ENCODE data around the gene TYMP. TPM values are rescaled to one million over a fixed set of nuclear protein-coding genes. Genes with fewer than 3 reads are reported as not detected.
A peak's percentile ranks its signal among the peaks of the same experiment; 100 is the strongest.
"Not testable (repeated sequence)": the region's sequence is repeated elsewhere in the genome, so short reads cannot be mapped to it uniquely, and the experiment has no call there.

The TYMP gene
- total and polyA plus RNA-seq, 5 donors = 14.6 to 35.5 (median 19.0) TPM

DNA sequence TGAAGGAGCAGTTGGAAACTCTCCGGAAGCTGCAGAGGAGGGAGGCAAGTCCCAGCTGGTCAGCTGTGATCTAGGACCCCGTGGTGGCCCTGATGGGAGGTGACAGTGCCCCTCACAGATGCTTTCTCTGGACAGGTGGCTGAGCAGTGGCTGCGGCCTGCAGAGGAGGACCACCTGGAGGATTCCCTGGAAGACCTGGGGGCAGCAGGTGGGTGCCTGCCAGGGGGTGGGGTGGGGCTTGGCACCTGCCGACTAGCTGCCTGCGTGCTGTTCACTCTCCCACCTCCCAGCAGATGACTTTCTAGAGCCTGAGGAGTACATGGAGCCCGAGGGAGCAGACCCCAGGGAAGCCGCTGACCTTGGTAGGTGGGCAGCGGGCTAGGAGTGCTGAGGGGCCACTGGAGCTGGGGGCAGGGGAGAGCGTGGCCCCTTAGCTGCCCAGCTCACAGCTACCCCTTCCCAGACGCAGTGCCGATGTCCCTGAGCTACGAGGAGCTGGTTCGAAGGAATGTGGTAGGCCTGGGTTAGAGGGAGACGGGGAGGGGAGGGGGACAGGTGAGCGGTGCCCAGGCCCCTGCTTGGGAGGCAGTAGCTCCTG lies 7.5 kb downstream of the TYMP start:
- intact Hi-C loops (cut with DNase I) = no loop called here
- Histone ChIP-seq H3K27ac (ENCODE audit: low read length) (no peak overlapping the region), H3K4me1 (ENCODE audit: control insufficient read depth, insufficient read depth, low read length) (no peaks in the 10 kb centered on the region), H3K9me3 (ENCODE audit: control insufficient read depth, low read length) (no peaks in the 10 kb centered on the region), H3K4me3 (ENCODE audit: low read length) (no peak overlapping the region), H3K27me3 (ENCODE audit: control insufficient read depth, insufficient read depth) (no peaks in the 10 kb centered on the region)
- WGBS = 91% methylated on average over 15 of the region's 15 CpGs
- DNase-seq (peak in 2 of 3 donors; percentile 45 to 48), ATAC-seq (no peak)

- WGBS = 93% methylated on average over 10 of the region's 10 CpGs
- no peaks in the 10 kb centered on the region for H3K4me1 ChIP-seq (ENCODE audit: control insufficient read depth, insufficient read depth, low read length)
- intact Hi-C loops (cut with DNase I) = no loop called here
- H3K27ac ChIP-seq (ENCODE audit: low read length) = no peak overlapping the region
- ATAC-seq (no peak), DNase-seq (peak in 2 of 3 donors; percentile 32 to 54)
- no peaks in the 10 kb centered on the region for H3K27me3 ChIP-seq (ENCODE audit: control insufficient read depth, insufficient read depth)
- H3K4me3 ChIP-seq (ENCODE audit: low read length) = no peak overlapping the region
- no peaks in the 10 kb centered on the region for H3K9me3 ChIP-seq (ENCODE audit: control insufficient read depth, low read length)
Observed at GRCh38 chr22:50521710-50522109, 8.1 kb downstream of the TYMP start.

DNA sequence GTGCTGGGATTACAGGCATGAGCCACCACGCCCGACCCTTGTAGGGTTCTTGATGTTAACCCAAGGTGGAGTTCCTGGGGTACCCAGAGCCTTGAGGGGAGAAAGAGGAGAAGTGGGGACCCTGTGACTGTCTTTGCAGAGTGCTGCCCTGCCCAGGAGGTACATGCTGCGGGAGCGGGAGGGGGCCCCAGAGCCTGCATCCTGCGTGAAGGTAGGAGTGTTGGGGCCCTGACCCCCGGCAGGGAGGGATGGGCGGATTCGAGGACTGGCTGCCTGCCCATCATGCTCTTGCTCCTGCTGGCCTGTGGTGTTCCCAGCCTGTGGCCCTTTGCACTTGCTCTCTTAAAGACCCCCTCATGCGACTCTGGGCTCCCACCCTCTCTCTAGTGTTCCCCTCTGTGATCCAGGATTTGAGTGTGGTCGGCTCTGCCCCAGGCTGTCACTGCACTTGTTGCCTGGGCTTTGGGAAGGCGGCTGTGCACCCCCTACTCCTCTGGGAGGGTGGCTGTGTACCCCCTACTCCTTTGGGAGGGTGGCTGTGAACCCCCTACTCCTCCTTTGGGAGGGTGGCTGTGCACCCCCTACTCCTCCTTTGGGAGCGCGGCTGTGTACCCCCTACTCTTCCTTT lies 8.9 kb downstream of the TYMP start:
- no peaks in the 10 kb centered on the region for H3K9me3 ChIP-seq (ENCODE audit: control insufficient read depth, low read length)
- peak in 2 of 3 donors; percentile 49 to 60 for DNase-seq
- 92% methylated on average over 13 of the region's 13 CpGs for WGBS

GRCh38 chr22:50520184-50520583 lies 9.6 kb downstream of the TYMP start:
- ATAC-seq; H3K9me3 ChIP-seq (ENCODE audit: control insufficient read depth, low read length); intact Hi-C loops (cut with DNase I); H3K4me1 ChIP-seq (ENCODE audit: control insufficient read depth, insufficient read depth, low read length); H3K4me3 ChIP-seq (ENCODE audit: low read length); H3K27ac ChIP-seq (ENCODE audit: low read length); H3K27me3 ChIP-seq (ENCODE audit: control insufficient read depth, insufficient read depth); DNase-seq: not testable (repeated sequence)
- 98% methylated on average over 8 of the region's 8 CpGs for WGBS

More for the DNA sequence above, 8.9 kb downstream of the TYMP start:
- no peak for ATAC-seq
- Histone ChIP-seq H3K4me3 (ENCODE audit: low read length) (no peak overlapping the region), H3K27ac (ENCODE audit: low read length) (no peak overlapping the region), H3K4me1 (ENCODE audit: control insufficient read depth, insufficient read depth, low read length) (no peaks in the 10 kb centered on the region), H3K27me3 (ENCODE audit: control insufficient read depth, insufficient read depth) (no peaks in the 10 kb centered on the region)
- intact Hi-C loops (cut with DNase I) = no loop called here

GRCh38 chr22:50519151-50519550 lies 10.7 kb downstream of the TYMP start:
- 94% methylated on average over 8 of the region's 8 CpGs for WGBS
- H3K27ac ChIP-seq (ENCODE audit: low read length) = no peak overlapping the region
- H3K27me3 ChIP-seq (ENCODE audit: control insufficient read depth, insufficient read depth) = no peaks in the 10 kb centered on the region
- no peak overlapping the region for H3K4me3 ChIP-seq (ENCODE audit: low read length)
- intact Hi-C loops (cut with DNase I) = no loop called here
- DNase-seq (peak in 2 of 3 donors; percentile 30 to 50), ATAC-seq (no peak)
- no peaks in the 10 kb centered on the region for H3K9me3 ChIP-seq (ENCODE audit: control insufficient read depth, low read length)
- H3K4me1 ChIP-seq (ENCODE audit: control insufficient read depth, insufficient read depth, low read length) = no peaks in the 10 kb centered on the region

DNA sequence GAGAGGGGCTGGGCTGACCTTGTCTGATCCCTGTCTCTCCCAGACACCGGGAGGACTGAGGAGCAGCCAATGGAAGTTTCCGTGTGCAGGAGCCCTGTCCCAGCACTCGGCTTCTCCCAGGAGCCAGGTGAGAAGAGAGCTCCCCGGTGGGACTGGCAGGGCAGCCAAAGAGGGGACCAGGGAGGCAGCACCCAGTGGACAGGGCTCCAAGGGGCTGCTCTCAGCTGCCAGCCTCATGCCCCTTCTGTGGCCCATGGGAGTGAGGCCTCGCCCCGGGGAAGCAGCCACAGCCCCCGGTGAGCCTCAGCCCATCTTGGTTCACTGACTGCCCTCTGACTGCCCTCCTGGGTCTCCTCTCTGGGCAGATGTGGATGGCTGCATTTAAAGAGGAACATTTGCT lies 11.2 kb downstream of the TYMP start:
- Histone ChIP-seq H3K27me3 (ENCODE audit: control insufficient read depth, insufficient read depth) (no peaks in the 10 kb centered on the region), H3K4me1 (ENCODE audit: control insufficient read depth, insufficient read depth, low read length) (no peaks in the 10 kb centered on the region), H3K27ac (ENCODE audit: low read length) (no peak overlapping the region), H3K4me3 (ENCODE audit: low read length) (no peak overlapping the region), H3K9me3 (ENCODE audit: control insufficient read depth, low read length) (no peaks in the 10 kb centered on the region)
- 94% methylated on average over 7 of the region's 7 CpGs for WGBS
- intact Hi-C loops (cut with DNase I) = no loop called here
- no peak for ATAC-seq
- DNase-seq = peak in 2 of 3 donors; percentile 9 to 47

GRCh38 chr22:50517495-50518260 lies 12.1 kb downstream of the TYMP start:
- Histone ChIP-seq H3K27ac (ENCODE audit: low read length) (no peak overlapping the region), H3K27me3 (ENCODE audit: control insufficient read depth, insufficient read depth) (no peaks in the 10 kb centered on the region), H3K9me3 (ENCODE audit: control insufficient read depth, low read length) (no peaks in the 10 kb centered on the region), H3K4me3 (ENCODE audit: low read length) (no peak overlapping the region), H3K4me1 (ENCODE audit: control insufficient read depth, insufficient read depth, low read length) (no peaks in the 10 kb centered on the region)
- DNase-seq (peak in 2 of 3 donors; percentile 36 to 44), ATAC-seq (no peak)
- intact Hi-C loops (cut with DNase I) = no loop called here
- 82% methylated on average over 20 of the region's 20 CpGs for WGBS

DNA sequence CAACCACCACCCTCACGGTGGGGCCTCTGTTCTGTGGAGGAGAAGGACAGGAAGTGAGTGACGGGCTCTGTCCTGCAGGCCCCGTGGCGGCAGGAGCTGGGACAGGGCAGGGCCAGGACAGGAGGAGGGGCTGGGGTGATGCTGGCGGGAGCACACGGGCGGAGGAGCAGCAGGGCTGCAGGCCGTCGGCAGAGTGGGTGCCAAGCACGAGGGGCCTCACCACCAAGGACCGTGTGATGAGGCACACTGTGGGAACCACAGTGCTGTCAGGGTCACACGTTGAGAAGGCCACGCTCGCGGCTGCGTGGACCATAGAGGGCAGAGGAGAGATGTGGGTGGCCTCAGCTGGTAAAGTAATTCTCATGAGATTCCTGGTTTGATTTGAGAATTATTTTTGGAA lies 12.9 kb downstream of the TYMP start:
- ATAC-seq (no peak), DNase-seq (peak in 2 of 3 donors; percentile 26 to 47)
- intact Hi-C loops (cut with DNase I) = no loop called here
- H3K27ac ChIP-seq (ENCODE audit: low read length) = no peak overlapping the region
- no peaks in the 10 kb centered on the region for H3K9me3 ChIP-seq (ENCODE audit: control insufficient read depth, low read length)
- H3K27me3 ChIP-seq (ENCODE audit: control insufficient read depth, insufficient read depth) = no peaks in the 10 kb centered on the region
- H3K4me1 ChIP-seq (ENCODE audit: control insufficient read depth, insufficient read depth, low read length) = no peaks in the 10 kb centered on the region
- H3K4me3 ChIP-seq (ENCODE audit: low read length) = no peak overlapping the region
- 82% methylated on average over 16 of the region's 16 CpGs for WGBS

DNA sequence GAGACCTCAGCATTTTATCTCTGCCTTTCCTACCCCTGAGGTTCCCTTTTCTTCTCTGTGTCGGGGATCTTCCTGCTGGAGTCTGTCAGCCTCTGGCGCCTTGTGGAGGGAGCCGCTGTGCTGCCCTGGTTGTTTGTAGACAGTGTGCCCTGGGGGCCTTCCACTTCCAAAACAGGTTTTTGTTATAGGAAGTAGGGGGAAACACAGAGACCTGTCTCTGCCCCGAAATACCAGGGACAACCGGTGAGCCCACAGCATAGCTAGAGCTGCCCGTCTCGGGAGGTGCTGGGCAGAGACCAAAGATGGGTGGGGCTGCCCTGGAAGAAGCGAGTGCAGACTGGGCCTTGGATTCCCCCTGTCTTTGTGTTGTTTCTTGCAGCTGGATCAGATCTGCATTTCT lies 13.7 kb downstream of the TYMP start:
- no peaks in the 10 kb centered on the region for H3K9me3 ChIP-seq (ENCODE audit: control insufficient read depth, low read length)
- DNase-seq (peak in 1 of 3 donors; percentile 10), ATAC-seq (no peak)
- no peaks in the 10 kb centered on the region for H3K27me3 ChIP-seq (ENCODE audit: control insufficient read depth, insufficient read depth)
- H3K4me1 ChIP-seq (ENCODE audit: control insufficient read depth, insufficient read depth, low read length) = no peaks in the 10 kb centered on the region
- intact Hi-C loops (cut with DNase I) = no loop called here
- H3K4me3 ChIP-seq (ENCODE audit: low read length) = no peak overlapping the region
- WGBS = 88% methylated on average over 8 of the region's 8 CpGs
- H3K27ac ChIP-seq (ENCODE audit: low read length) = no peak overlapping the region

DNA sequence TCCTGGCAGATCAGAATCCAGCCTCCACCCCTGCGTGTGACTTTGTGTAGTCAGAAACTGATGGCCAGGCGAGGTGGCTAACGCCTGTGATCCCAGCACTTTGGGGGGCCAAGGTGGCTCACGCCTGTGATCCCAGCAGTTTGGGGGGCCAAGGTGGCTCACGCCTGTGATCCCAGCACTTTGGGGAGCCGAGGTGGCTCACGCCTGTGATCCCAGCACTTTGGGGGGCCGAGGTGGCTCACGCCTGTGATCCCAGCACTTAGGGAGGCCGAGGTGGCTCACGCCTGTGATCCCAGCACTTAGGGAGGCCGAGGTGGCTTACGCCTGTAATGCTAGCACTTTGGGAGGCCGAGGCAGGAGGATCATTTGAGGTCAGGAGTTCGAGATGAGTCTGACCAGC lies 16.6 kb downstream of the TYMP start:
- no peaks in the 10 kb centered on the region for H3K27me3 ChIP-seq (ENCODE audit: control insufficient read depth, insufficient read depth)
- no peaks in the 10 kb centered on the region for H3K4me1 ChIP-seq (ENCODE audit: control insufficient read depth, insufficient read depth, low read length)
- peak in 1 of 3 donors; percentile 11 for DNase-seq
- intact Hi-C loops (cut with DNase I) = no loop called here
- no peak overlapping the region for H3K4me3 ChIP-seq (ENCODE audit: low read length)
- no peak overlapping the region for H3K27ac ChIP-seq (ENCODE audit: low read length)
- 95% methylated on average over 15 of the region's 15 CpGs for WGBS
- no peak for ATAC-seq
- H3K9me3 ChIP-seq (ENCODE audit: control insufficient read depth, low read length) = no peaks in the 10 kb centered on the region

GRCh38 chr22:50508897-50509296 lies 20.9 kb downstream of the TYMP start:
- 5% methylated on average over 3 of the region's 3 CpGs for WGBS
- ATAC-seq = no peak
- Histone ChIP-seq H3K27ac (ENCODE audit: low read length) (no peak overlapping the region), H3K9me3 (ENCODE audit: control insufficient read depth, low read length) (no peaks in the 10 kb centered on the region), H3K27me3 (ENCODE audit: control insufficient read depth, insufficient read depth) (no peaks in the 10 kb centered on the region), H3K4me1 (ENCODE audit: control insufficient read depth, insufficient read depth, low read length) (no peaks in the 10 kb centered on the region), H3K4me3 (ENCODE audit: low read length) (peak overlapping the region; percentile 73)
- intact Hi-C loops (cut with DNase I) = loop anchor here in 2 of 4 donors (10.0 kb wide), 2 partner anchors 264 to 274 kb away; partner anchors contain the start of gene TUBGCP6 (in 1 of the 2)
- peak in 1 of 3 donors; percentile 12 for DNase-seq
